GM19328 (cell line): Measurements from ENCODE around the gene LDB2.

Experiments
- ATAC-seq: cut with Tn5 transposase; IDR thresholded peaks from one replicate; pipeline ENCODE4 v1.9.1; 2021; ENCODE audit warnings: mild to moderate bottlenecking, moderate library complexity; ENCODE audit not compliant: unreplicated experiment

The LDB2 gene

GRCh38 chr4:16608611-16609125 is 289.8 kb downstream of the LDB2 start:
- no peak for ATAC-seq

DNA sequence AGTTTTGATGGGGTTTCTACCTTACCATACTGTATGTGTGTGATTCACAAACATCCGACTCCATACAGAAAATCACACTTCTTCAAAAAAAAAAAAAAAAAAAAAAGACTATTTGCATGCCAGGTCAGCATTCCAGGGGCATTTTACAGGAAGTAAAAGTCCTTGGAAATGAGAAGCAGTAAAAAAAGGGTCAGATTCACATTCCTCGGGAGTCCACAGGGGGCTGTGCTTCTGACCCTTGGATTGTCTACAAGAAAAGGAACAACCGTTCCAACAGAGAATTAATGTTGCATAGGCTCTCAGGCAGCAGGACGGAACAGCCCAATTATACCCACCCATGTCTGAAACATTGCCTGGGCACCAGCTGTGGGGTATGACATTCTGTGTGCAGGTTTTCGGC is 290.3 kb downstream of the LDB2 start:
- ATAC-seq, result no peak

GRCh38 chr4:16607241-16608066 is 291.0 kb downstream of the LDB2 start:
- ATAC-seq, result no peak

GRCh38 chr4:16606691-16607090 is 291.8 kb downstream of the LDB2 start:
- ATAC-seq, result no peak

DNA sequence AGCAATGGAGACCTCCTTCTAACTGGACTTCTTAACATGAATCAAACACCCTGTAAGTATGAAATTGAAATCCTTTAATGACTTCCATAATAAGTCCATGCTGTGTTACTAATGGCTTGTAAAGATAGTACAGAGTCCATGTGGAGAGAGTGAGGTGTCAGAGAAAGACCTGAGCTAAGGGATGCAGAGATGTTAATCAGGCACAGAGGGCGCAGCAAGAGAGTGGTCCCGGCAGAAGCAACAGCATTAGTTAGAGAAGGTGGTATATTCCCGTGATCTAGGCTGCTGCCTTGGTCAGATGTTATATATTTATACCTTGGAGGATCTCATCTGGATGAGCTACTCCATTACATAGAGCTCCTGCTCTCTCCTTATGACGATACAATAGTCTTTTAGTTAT is 295.3 kb downstream of the LDB2 start:
- no peak for ATAC-seq

- ATAC-seq, result no peak
These were observed 299.7 kb downstream of the LDB2 start for GRCh38 chr4:16598597-16599206.

GRCh38 chr4:16597845-16598596 is 300.4 kb downstream of the LDB2 start:
- no peak for ATAC-seq

- ATAC-seq, result no peak
These were observed 301.0 kb downstream of the LDB2 start for GRCh38 chr4:16597443-16597842.

DNA sequence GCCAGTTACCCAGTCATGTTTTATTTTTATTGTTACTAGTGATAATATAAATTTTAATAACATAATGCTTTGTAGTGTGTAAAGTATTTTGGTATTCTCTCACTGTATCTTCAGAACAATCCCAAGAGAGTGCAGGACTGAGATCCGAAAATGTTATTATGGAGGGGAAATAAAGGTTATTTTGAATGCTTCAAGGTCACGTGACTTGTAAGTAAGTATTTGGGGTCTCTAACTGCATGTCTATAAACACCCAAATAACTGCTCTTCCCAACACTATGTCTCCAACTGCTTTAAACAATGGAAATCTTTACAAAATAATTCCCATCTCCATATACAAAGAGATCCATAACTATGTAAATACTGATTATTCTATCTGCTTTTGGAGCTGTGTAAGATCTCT is 302.2 kb downstream of the LDB2 start:
- no peak for ATAC-seq

- ATAC-seq, result no peak
These were observed 304.3 kb downstream of the LDB2 start for GRCh38 chr4:16594128-16594527.

DNA sequence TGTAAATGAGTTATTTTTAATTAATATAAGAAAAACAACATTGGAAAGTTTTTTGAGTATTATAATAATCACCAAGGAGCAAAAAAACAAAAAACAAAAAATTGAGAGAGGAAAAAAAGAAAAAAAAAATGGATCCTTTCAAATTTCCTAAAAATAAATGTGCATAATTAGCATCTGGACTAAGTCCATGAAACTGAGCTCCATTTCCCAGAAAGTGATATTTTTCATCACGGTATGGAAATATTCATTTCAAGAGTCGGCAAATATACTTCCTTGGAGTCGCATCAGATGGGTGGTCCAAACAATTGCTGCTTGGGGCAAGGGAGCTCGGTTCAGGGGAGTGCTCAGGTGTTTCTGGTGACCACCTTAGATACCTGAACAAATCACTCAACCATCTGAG is 305.1 kb downstream of the LDB2 start:
- ATAC-seq, result no peak

GRCh38 chr4:16591272-16591826 is 307.1 kb downstream of the LDB2 start:
- no peak for ATAC-seq

GRCh38 chr4:16590797-16591196 is 307.6 kb downstream of the LDB2 start:
- no peak for ATAC-seq

- ATAC-seq, result no peak
These were observed 309.8 kb downstream of the LDB2 start for GRCh38 chr4:16588651-16589050.

- no peak for ATAC-seq
These were observed 310.3 kb downstream of the LDB2 start for GRCh38 chr4:16588149-16588548.

DNA sequence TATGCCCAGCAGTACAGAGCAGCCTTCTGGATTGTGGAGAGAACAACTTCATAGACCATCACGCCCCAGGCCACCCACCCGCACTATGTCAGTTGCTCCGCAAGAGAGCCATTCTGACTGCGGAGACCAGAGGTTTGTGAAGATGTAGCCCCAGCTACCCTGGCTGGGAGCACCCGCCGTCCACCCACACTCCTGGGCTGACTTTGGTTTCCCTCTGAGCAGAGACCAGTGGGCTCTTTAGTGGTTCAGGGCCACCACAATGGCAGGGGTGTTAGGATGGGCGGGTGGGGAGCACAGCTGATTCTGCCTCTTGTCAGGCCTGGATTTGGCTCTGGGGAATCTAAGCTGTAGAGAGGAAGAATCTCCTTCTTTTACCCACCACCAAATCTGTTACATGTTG is 313.4 kb downstream of the LDB2 start:
- ATAC-seq, result no peak

GRCh38 chr4:16583764-16584163 is 314.7 kb downstream of the LDB2 start:
- no peak for ATAC-seq

DNA sequence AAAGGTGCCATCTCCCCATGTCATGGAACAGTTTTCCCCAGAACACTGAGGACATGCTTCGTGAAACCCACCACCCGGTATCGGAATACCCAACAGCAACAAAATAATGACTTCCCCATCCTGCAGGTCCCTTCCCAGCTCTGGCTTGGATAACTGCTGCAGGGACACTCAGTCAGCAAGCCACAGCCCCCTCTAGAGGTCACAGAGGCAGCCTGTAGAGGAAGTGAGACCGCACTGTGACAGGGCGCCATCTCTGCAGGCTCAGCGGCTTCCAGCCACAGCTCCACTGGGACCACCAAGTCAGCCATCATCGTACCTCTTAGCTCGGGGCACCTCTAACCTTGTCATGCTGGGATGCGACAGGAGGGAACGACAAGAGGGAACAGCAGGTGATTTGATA is 315.9 kb downstream of the LDB2 start:
- ATAC-seq, result no peak

- no peak for ATAC-seq
These were observed 316.4 kb downstream of the LDB2 start for GRCh38 chr4:16582036-16582435.

DNA sequence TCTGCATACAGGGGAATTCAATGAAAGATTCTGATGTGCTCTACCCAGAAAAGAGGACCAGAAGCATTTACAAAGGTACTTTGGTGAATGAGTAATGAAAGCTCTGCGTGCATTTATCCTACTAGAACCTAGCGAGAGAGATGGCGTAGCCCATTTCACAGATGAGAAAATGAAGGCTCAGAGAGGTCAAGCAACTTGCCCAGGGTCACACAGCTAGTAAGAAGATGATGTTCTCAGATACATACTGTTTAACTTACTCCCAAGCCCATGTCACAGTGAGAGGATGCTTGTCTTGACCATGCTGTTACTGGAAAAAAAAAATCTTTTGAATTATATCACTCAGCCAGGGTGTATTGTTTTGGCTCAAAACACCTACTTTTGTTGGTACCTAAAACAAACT is 317.3 kb downstream of the LDB2 start:
- no peak for ATAC-seq

DNA sequence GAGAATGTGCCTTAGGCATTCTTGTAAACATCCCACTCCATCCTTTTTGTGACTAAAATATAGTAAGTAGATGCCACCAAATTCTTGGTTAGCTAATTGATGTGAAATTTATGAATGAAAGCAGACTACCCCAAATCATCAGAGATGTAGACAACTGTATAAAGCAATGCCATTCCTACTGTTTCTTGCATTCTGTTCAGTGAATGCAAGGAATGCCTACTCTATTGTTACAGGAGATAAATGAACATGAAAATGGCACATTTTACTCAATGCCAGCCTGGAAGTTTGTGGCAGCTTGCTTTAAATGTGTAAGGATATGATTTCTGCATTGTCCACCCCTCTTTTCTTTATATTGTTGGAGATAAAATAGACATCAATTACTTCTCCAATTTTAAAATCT is 317.9 kb downstream of the LDB2 start:
- ATAC-seq, result no peak
